Endothelial cell of umbilical vein (primary cell): ENCODE data around the gene FHIT. TPM values are rescaled to one million over a fixed set of nuclear protein-coding genes. Genes with fewer than 3 reads are reported as not detected.

Experiments
- BruUV-seq: library from RNA; stranded (reverse); fragments of 400-500 nt; replicated peaks from 2 replicates; lab custom pipeline; 2021; lab: Mats Ljungman, UMichigan
- CTCF ChIA-PET: fragments of 300-600, 350-600 bp; sonication (Branson Sonifier 250); formaldehyde crosslinking; loops from one replicate; lab custom pipeline; 2021; ENCODE audit warnings: antibody characterized with exemption, inconsistent platforms; lab: Charles Lee
- POLR2A ChIA-PET: fragments of 300-600, 350-600 bp; sonication (Branson Sonifier 250); formaldehyde crosslinking; loops from one replicate; lab custom pipeline; 2021; ENCODE audit warnings: antibody characterized with exemption, inconsistent platforms; lab: Charles Lee
- DNase-seq: peaks from one replicate; pipeline ENCODE4 v3.0.0-alpha.2; 2011; ENCODE audit warnings: low read depth, low spot score
- FAIRE-seq: peaks from 2 replicates; lab custom pipeline; 2011; peaks lifted over from hg19 to GRCh38; lab: Jason Lieb, UNC
- H2AFZ ChIP-seq: 2 replicates; pipeline ENCODE4 v1.6.0; 2012; ENCODE audit warnings: low read depth, low read length, control low read depth, inconsistent platforms
- H3K27ac ChIP-seq: 2 replicates; pipeline ENCODE4 v1.5.1; 2011; ENCODE audit warnings: low read depth, mild to moderate bottlenecking, control low read depth, low read length, moderate library complexity; ENCODE audit not compliant: insufficient read depth
- H3K27me3 ChIP-seq, 2 experiments: 2 replicates each; pipeline versions ENCODE4 v1.6.0 to v1.6.1; 2011; ENCODE audit warnings: low read length in 2 of 2, mixed read lengths in 1 of 2; ENCODE audit not compliant: control insufficient read depth in 2 of 2, insufficient read depth in 2 of 2
- H3K36me3 ChIP-seq, 2 experiments: 2 replicates in 1 of 2; 3 replicates in 1 of 2; pipeline ENCODE4 v1.5.1; 2011; ENCODE audit warnings: low read length in 2 of 2, mild to moderate bottlenecking in 1 of 2, moderate library complexity in 1 of 2; ENCODE audit not compliant: control insufficient read depth in 2 of 2, insufficient read depth in 2 of 2; ENCODE audit errors: extremely low read depth in 1 of 2
- H3K4me1 ChIP-seq: 3 replicates; pipeline ENCODE4 v1.5.1; 2011; ENCODE audit warnings: mild to moderate bottlenecking, low read length; ENCODE audit not compliant: control insufficient read depth, insufficient read depth; ENCODE audit errors: extremely low read depth
- H3K4me2 ChIP-seq: 2 replicates; pipeline ENCODE4 v1.6.1; 2011; ENCODE audit warnings: low read length, control low read depth, mixed read lengths; ENCODE audit not compliant: insufficient read depth
- H3K4me3 ChIP-seq, 3 experiments: fragments of 200-600 bp in 1 of 3; sonication (generic), shearing (Covaris generic) in 1 of 3; replicated peaks in 1 of 3; 2 replicates each; pipeline ENCODE4 v1.5.1; 2011 to 2016; ENCODE audit warnings: control low read depth in 3 of 3, low read length in 3 of 3, mild to moderate bottlenecking in 2 of 3, inconsistent platforms in 1 of 3, low read depth in 1 of 3, moderate library complexity in 1 of 3; ENCODE audit not compliant: insufficient read depth in 1 of 3
- H3K79me2 ChIP-seq: 2 replicates; pipeline ENCODE4 v1.6.0; 2012; ENCODE audit warnings: low read length, inconsistent platforms; ENCODE audit not compliant: control insufficient read depth, insufficient read depth
- H3K9ac ChIP-seq: replicated peaks from 2 replicates; pipeline ENCODE3; 2011; ENCODE audit warnings: low read length, control low read depth; ENCODE audit not compliant: insufficient read depth; ENCODE audit errors: extremely low read depth
- H3K9me1 ChIP-seq: replicated peaks from 3 replicates; pipeline ENCODE4 v1.6.0; 2011; ENCODE audit warnings: mild to moderate bottlenecking, low read length; ENCODE audit not compliant: control insufficient read depth, insufficient read depth; ENCODE audit errors: extremely low read depth
- H3K9me3 ChIP-seq: replicated peaks from 2 replicates; pipeline ENCODE4 v1.5.1; 2012; ENCODE audit warnings: low read length, inconsistent platforms; ENCODE audit not compliant: control insufficient read depth, insufficient read depth
- H4K20me1 ChIP-seq: replicated peaks from 2 replicates; pipeline ENCODE3; 2011; ENCODE audit warnings: mild to moderate bottlenecking, low read length; ENCODE audit not compliant: control insufficient read depth, insufficient read depth; ENCODE audit errors: extremely low read depth
- CTCF ChIP-seq, 2 donors: IDR thresholded peaks; 1 replicate in 1 of 2; 2 replicates in 1 of 2; pipeline ENCODE4 v1.5.1; 2011; ENCODE audit warnings: low read length in 2 of 2, mild to moderate bottlenecking in 2 of 2, moderate library complexity in 2 of 2, control low read depth in 1 of 2, inconsistent platforms in 1 of 2, low read depth in 1 of 2; ENCODE audit not compliant: insufficient read depth in 1 of 2; ENCODE audit errors: extremely low read depth in 1 of 2
- EZH2 ChIP-seq: IDR thresholded peaks from 2 replicates; pipeline ENCODE4 v1.6.1; 2012; ENCODE audit warnings: borderline replicate concordance, low read depth, mild to moderate bottlenecking, moderate library complexity, low read length, inconsistent platforms; ENCODE audit not compliant: severe bottlenecking
- FOS ChIP-seq: IDR thresholded peaks from 2 replicates; pipeline ENCODE4 v1.6.1; 2011; ENCODE audit warnings: mild to moderate bottlenecking, low read length, moderate library complexity, borderline replicate concordance; ENCODE audit not compliant: insufficient read depth
- GATA2 ChIP-seq: IDR thresholded peaks from 2 replicates; pipeline ENCODE4 v1.7.0; 2011; ENCODE audit warnings: low read depth, mild to moderate bottlenecking, moderate library complexity, mixed read lengths, low read length; ENCODE audit not compliant: insufficient read length, insufficient read depth
- JUN ChIP-seq: IDR thresholded peaks from 2 replicates; pipeline ENCODE4 v1.6.1; 2011; ENCODE audit warnings: borderline replicate concordance, low read depth; ENCODE audit not compliant: insufficient read length, insufficient read depth
- MYC ChIP-seq: IDR thresholded peaks from one replicate; pipeline ENCODE4 v1.6.1; 2011; ENCODE audit warnings: mild to moderate bottlenecking, low read depth, low read length
- POLR2A ChIP-seq: IDR thresholded peaks from 2 replicates; pipeline ENCODE4 v1.6.1; 2012; ENCODE audit warnings: low read depth, mild to moderate bottlenecking, control low read depth, low read length
- POLR2AphosphoS5 ChIP-seq: IDR thresholded peaks from 2 replicates; pipeline ENCODE4 v1.6.1; 2012; ENCODE audit warnings: low read depth, mild to moderate bottlenecking, control low read depth, low read length, moderate library complexity; ENCODE audit not compliant: insufficient read depth
- dilution Hi-C: fragments of 300-500 bp; cut with MboI; formaldehyde crosslinking; loops from one replicate; pipeline ENCODE4 v1.15.0; 2019; ENCODE audit warnings: low sequenced_read_pairs; ENCODE audit not compliant: extremely low pct_ligation_motif_present
- intact Hi-C: fragments of 100-400 bp; cut with micrococcal nuclease; formaldehyde crosslinking; loops from one replicate; pipeline ENCODE4 v1.10.0; 2022
- polyA plus RNA-seq, 4 experiments: library from polyadenylated mRNA; depleted of rRNA in 3 of 4; stranded (reverse) in 3 of 4; unstranded in 1 of 4; fragments of >200 nt; gene quantifications; 2 replicates each; pipeline versions ENCODE4 v1.2.1 to v1.2.3, GENCODE V29; 2011 to 2012; ENCODE audit warnings: missing spikeins in 1 of 4
- total RNA-seq: library from RNA; stranded (reverse); gene quantifications from 2 replicates; pipeline ENCODE4 v1.2.3, GENCODE V29; 2021
- TF ChIP-seq, protein P1 (sequence below): IDR thresholded peaks from 2 replicates; pipeline ENCODE4 v1.6.1; 2011; ENCODE audit not compliant: insufficient read depth, insufficient read length

The FHIT gene
- total and polyA plus RNA-seq, 2 donors (not counting 3 experiments of a cell fraction or from before 2014, with no cell fraction given), result 0.47 to 2.2 TPM

- H3K27ac ChIP-seq, result no peak overlapping the region
- no peaks in the 10 kb centered on the region for H3K36me3 ChIP-seq
- H3K4me3 ChIP-seq, result no peak overlapping the region
- no peak overlapping the region for H3K9ac ChIP-seq
- CTCF ChIA-PET, result no interaction called here
- TF ChIP-seq JUN (no peak), GATA2 (no peak), POLR2A (no peak), EZH2 (no peak), CTCF (IDR thresholded peaks at IDR 0.05; ENCODE audit: extremely low read depth in 1 of 2, insufficient read depth in 1 of 2, low read depth in 1 of 2, low read length in 2 of 2) (no peak), MYC (no peak), POLR2AphosphoS5 (no peak), FOS (no peak)
- TF ChIP-seq, protein P1, sequence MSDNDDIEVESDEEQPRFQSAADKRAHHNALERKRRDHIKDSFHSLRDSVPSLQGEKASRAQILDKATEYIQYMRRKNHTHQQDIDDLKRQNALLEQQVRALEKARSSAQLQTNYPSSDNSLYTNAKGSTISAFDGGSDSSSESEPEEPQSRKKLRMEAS, result no peak
- H4K20me1 ChIP-seq, result no peaks in the 10 kb centered on the region
- H3K9me1 ChIP-seq, result no peaks in the 10 kb centered on the region
- no peak for DNase-seq
- intact Hi-C loops, result no loop called here
- H3K4me1 ChIP-seq, result no peaks in the 10 kb centered on the region
- dilution Hi-C loops, result no loop called here
- no peak overlapping the region for H2AFZ ChIP-seq
- POLR2A ChIA-PET, result no interaction called here
- no TSS peak for BruUV-seq
- H3K4me2 ChIP-seq, result no peak overlapping the region
- no peaks in the 10 kb centered on the region for H3K79me2 ChIP-seq
- no peaks in the 10 kb centered on the region for H3K9me3 ChIP-seq
- no peaks in the 10 kb centered on the region for H3K27me3 ChIP-seq
- FAIRE-seq, result no peak
Measured at GRCh38 chr3:60884005-60884404, 367.2 kb downstream of the FHIT start.
